Esophagus squamous epithelium (tissue), 4 donors: ENCODE data around the gene FHAD1.

Experiments
- CTCF ChIP-seq, 6 experiments: fragments of 450-650 bp in 4 of 6; fragments of 200-600 bp in 2 of 6; sonication (generic) in 2 of 6; IDR thresholded peaks; one replicate each; pipeline ENCODE4 v1.5.1; 2016 to 2019; ENCODE audit warnings: antibody characterized with exemption in 6 of 6, mild to moderate bottlenecking in 4 of 6, moderate library complexity in 4 of 6
- POLR2A ChIP-seq, 4 donors: fragments of 450-650 bp; IDR thresholded peaks; one replicate each; pipeline ENCODE4 v1.6.1; 2017; ENCODE audit warnings: antibody characterized with exemption in 4 of 4, mild to moderate bottlenecking in 4 of 4, moderate library complexity in 3 of 4

DNA sequence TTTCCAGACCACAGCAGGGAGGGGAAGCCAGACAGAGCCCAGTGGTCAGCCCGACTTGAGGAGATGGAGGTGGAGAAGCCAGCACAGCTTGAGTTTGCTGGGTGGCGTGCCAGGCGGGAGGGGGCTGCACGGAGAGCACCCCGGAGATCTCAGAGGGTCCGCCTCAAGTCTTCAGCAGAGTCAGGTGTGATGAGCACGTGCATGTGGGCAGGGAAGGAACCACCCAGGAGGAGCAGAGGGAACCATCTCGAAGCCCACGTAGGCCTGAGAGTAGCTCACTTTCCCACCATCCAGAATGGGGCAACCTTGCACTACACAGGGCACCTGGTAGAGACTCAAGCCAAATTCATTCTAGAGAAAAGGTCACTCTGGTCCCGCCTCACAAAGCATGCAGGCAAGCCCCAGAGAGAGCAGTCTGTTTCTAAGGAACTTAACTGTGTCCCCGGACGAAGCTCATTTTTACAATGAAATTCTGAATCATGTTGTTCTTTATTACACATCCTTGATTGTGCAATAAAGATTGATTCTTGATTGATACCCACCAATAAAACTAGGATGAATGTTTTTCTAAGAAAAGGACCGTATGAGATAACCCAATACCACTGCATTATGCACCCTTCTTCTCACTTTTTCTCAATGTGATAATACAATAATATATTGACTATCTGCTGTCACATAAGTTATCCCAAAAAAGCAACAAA, 64.2 kb downstream of the FHAD1 start:
- no peak for TF ChIP-seq CTCF (IDR thresholded peaks at IDR 0.05)
- TF ChIP-seq POLR2A (IDR thresholded peaks at IDR 0.05), result no peak
